Right renal pelvis (tissue), 4 donors: ENCODE results near the gene SLC6A8. TPM values are rescaled to one million over a fixed set of nuclear protein-coding genes. Genes with fewer than 3 reads are reported as not detected.
"Not testable (repeated sequence)": the region's sequence is repeated elsewhere in the genome, so short reads cannot be mapped to it uniquely, and the experiment has no call there.

ENCODE experiments used
- DNase-seq, 4 donors: peaks; one replicate each; pipeline ENCODE4 v3.0.0-alpha.2; 2013; ENCODE audit warnings: low read depth in 4 of 4, low spot score in 3 of 4, missing footprints in 1 of 4
- polyA plus RNA-seq, 4 donors: library from polyadenylated mRNA; unstranded; fragments of 120-200 nt; gene quantifications; one replicate each; pipeline ENCODE4 v1.2.1, GENCODE V29; 2013; ENCODE audit not compliant: insufficient read length in 4 of 4

The SLC6A8 gene
- polyA plus RNA-seq, 4 donors: 46.6 to 74.1 (median 52.6) TPM

DNA sequence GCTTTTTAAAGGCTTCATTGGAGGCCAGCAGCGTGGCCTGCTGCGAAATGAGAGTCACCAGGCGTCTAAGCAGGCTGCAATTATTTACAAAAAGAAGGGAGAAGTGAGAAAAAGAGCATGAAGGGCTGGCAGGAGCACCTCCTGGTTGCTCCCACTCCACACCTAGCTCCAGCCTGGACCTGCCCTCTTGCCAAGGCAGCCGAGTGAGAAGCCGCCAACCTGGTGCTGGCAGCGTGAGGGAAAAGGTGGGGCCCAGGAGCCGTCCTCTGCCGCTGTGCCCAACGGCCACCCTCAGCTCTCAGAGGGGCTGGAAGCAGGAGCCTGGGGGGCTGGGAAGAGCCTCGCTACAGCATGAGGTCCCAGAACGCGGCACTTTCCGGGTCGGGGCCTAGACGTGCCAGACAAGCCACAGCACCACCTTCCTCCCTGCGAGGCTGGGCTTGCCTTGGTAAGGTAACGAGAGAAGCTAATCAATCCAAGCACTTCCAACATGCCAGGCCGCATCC is 16.3 kb downstream of the SLC6A8 start:
- no peak for DNase-seq

DNA sequence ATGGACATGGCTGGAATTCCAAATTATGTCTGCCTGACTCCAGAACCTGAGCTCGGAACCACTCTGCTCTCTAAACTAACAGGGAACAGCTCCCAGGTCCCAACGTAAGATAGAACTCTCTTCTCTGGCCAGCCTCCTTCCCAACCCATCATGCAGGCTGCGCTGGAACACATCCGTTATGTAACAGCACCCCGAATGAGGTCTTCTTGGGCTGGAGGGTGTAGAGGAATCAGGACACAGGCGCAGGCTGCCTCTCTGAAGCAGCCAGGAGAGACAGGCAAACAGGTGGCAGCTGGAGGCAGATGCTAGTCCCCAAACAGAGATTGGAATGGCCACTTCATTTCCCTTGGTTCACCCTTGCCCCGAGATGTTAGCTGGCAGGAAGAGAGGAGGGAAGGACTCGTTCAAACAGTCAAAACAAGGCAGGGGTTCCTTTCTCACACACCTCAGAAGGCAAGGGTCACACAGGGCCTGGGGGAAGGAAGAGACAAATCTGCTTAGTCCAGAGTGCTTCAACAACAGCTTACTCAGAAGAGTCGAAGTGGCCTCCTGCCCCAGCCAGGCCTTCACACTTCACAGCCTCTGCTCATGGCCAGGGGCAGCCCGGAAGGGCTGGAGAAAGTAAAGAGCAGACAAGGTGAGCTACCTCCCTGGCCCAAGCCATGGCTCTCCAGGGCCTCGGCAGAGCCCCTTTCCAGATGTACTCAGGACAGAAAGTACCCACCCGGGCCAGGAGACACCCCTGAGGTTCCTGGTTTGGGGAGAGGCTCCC is 17.1 kb downstream of the SLC6A8 start:
- DNase-seq: not testable (repeated sequence)

DNA sequence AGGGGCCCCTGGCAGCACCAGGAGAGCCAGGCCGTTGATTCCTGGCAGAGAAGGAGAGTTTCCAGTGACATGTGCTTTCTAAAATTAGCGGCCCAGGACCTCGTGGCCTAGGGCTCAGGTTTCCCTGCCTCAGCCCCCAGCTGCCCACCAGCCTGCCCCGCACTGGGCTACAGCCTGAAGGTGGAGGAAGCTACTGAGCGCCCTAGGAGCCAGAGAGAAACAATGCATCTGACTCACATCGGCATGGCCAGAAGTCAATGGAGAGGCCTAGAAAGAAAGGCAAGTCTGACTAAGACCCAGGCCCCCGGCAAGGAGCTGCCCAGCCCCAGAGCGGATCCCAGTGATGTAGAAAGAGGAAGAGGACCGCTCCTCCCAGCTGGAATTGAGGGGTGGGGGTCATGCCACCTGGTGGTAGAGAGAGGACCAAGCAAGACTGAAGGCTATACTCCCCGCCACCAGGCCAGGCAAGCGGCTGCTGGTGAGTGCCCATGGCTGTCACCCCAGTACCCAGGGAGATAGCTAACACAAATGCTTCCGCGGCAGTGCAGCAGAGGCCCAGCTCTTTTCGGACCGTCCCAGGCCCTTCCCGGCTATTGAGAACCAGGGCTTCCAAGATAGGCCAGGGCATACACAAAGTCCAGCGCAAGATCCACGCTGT is 17.8 kb downstream of the SLC6A8 start:
- not testable (repeated sequence) for DNase-seq

DNA sequence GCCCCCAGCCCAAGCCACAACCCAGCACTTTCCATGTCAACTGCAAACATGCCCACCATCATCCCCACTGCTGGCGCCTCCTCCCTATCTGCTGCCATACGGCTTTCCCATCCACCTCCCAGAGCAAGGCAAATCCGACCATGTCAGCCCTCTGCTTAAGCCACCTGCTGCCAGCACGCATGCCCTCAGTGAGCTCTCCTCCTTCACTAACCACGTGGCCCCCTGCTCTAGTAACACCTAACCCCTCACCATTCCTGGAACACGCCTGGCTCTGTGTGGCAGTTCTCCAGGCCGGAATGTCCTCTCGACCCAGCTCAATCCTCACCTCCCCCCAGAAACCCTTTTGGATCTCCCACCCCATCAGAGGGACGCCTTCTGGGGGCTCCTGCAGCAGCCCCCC is 19.1 kb downstream of the SLC6A8 start:
- DNase-seq: no peak

DNA sequence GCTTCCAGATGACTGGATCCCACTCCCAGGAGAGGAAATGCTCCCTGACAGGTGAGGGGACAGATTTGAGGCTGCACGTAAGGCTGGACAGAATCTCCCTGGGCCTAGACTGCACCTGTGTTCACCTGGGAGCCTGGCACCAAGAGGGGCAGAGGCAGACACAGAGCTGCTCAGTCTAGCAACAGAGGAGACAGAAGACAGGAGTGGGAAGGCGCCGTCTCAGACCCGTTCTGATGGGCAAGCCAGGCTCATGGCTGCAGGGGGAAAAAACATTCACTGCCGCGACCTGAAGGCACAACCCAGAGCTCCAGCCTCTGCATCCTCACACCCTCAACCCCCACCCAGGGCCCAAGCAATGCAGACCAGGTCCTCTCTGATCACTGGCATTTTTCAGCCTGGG is 19.7 kb downstream of the SLC6A8 start:
- DNase-seq: no peak

DNA sequence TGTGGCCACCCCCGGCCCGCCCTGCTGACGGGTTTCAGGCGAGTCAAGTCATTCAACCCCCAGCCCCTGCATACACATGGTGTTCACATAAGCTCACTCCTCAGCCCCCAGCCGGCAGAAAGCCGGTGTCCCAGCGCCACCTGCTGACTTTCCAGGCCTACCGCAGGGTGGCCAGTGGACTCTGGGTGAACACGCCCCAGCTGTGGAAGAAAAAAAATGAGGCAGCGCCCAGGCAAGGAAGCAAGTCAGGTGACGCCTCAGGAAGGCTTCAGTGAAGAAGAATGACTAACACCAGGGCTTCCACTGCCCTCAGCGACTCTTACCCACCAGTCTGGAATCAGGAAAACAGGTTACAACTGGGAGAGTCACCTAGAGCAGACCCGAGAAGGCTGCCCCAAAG is 20.7 kb downstream of the SLC6A8 start:
- no peak for DNase-seq

DNA sequence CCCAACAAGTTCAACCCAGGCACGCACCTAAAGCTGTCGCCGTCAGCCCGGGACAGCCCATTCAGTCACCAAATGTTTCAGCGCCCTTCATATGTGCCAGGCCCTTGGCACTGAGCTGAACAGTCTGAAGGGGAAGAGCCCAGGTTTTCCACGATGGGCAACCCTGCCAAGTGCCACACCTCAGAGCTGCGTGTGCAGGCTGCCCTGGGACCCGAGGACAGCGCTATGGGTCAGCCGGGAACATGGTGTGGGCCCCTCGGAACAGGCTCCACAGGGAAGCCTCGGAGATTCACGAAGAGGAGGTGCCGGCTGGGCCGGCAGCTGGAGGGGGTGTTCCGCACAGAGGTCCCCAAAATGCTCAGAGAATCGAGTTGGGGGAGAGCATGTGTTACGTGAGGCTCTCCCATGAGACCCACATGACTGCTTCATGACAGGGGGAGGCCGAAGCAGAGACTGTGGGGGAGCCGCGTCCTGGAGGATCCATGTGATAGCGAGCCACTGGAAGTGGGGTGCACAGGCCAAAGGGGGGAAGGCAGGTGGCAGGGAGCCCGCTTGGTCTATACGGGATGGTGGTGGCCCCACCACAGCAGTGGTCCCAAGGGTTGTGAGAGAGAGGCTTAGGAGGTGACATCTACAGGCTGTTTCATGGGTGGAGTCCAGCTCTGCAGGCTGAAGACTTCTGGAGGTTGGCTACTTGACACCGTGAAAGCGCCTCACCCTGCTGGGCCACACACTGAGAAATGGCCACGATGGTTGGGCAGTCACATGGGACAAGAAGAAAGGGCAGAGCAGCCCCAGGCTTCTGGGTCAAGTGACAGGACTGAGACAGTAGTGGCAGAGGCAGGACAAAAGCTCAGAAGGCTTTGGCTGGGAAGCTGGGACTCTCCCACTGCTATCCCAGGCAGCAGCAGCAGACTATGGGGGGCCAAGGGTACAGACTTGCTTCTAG is 22.3 kb downstream of the SLC6A8 start:
- no peak for DNase-seq

DNA sequence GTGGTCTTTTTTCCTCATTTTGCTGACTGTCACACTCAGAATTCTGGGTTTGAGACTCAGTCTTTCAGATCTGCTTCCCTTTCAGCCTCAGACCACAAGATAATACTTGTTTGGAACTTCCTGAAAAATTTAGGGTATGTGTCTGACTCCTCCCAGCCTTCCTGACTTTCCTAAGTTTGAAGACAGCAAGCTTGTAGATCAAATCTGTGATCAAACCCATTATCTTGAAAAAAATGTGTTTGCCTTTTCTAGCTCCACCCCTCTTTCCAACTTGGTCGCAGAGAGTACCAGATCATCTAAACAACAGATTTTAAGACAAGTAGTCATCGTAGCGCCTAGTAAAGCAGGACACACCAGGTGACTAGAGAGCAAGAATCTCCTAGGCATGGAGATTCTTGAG is 26.5 kb downstream of the SLC6A8 start:
- no peak for DNase-seq

DNA sequence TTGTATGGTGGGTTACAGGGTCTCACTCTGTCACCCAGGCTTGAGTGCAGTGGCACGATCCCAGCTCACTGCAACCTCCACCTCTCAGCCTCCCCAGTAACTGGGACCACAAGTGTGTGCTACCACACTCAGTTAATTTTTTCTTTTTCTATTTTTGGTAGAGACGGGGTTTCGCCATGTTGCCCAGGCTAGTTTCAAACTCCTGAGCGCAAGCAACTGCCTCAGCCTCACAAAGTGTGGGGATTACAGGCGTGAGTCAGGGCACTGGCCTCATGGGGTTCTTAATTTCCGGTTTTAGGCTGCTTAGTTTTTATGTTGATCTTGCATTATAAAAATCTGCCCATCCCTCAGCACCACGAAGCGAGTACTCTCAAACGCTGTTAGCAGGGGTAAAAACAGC is 29.7 kb downstream of the SLC6A8 start:
- no peak for DNase-seq

DNA sequence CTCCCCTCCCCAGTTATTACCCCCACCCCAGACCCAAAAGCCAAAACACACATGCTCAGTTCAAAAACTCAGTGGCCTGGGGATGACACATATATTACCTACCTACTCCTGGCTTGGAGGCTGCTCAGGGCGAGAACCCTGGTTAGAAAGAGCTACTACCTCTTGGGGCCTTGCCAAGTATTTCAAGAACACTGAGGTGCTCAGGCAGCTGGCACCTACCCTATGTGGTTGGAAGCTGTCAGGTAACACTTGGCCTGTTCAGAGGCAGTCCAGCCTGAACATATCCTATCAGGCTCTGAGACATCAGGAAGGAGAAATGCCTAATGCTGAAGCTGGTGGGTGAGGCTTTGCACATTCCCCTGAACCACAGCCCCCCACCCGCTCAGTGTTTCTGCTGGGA is 31.5 kb downstream of the SLC6A8 start:
- DNase-seq: no peak

DNA sequence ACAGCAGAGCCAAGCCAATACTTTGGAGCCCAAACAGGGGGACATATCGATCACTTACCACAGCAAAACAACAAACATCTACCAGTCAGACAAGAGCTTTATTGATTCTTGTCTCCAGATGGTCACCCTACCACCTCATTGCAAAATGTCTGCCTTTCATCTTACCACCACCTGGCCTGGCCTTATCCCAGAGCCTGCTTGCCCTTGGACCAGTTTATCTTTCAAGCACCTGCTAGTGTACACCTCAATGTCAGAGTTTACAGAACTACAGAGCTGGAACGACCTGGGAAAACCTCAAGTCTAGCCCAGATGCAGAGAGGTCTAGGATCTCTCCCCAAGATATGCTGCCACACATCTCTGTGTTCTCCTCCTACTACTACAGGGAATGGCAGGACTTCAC is 32.0 kb downstream of the SLC6A8 start:
- DNase-seq: no peak

DNA sequence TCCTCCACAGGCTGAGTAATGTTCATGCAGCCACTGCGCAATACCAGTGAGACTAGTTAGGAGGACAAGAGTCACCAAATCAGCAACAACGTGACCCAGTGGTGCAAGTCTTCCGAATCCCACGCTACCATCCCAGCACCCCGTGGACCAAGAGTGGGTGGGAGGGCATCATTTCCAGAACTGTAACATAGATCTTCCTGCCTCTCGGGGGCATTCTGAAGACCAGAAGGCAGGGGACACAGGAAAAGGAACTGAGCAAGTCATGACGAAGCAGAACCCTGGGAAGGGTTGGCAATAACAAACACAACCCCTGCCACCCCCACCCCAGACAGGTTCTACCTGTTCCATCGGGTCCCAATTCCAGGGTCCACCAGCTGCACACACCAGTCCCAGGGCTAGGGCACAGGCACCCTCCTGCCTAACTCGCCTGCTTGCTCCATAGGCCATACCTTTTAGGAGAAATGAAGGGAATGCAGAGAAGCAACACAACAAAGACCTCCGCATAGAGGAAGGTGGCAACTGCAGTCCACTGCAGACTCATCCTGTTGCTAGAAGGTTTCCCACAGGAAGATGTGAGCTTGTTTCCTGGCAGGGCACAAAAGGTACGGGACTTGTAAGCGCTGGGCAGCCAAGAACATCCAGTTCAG is 35.1 kb downstream of the SLC6A8 start:
- DNase-seq: no peak

DNA sequence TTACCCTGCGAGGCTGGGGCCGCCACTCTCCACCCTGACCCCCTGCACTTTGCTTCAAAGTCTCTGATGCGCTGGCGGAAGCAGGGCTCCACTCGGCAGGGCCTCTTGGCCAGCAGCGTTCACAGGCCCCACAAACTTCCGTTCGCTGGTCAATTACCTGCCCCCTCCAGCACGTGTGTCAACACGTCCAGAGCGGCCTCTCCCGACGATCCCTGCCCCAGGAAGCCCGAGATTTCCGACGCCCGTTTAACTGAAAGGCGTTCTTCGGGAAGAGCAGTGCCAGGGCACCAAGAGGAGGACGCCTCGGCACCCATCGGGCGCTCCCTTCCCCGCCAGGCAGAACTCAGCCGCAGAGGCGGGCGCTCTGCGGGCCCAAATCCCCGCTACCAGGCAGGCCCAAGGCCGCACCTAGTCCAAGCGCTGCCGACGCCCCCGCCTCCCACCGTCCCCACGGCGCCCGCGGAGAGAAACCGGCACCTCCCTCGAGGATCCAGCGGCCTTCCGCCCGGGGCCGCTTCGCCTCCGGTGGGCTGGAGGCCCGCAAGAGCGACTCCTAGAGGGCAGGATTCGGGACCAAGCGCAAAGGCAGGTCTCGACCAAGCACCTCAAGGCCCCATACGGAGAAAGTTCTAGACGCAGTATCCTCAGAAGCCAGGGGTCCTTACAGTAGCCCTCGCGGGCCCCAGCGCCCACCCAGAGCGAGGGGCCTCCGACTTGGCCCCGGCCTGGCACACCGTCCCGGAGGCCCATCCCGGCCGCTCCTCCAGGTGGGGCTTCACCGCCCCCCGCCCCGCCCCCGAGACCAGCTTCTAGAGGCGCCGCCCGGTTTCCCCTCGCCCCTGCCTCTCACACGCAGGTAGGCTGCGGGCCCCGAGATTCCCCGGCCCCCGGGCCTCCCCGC is 35.9 kb downstream of the SLC6A8 start:
- no peak for DNase-seq

DNA sequence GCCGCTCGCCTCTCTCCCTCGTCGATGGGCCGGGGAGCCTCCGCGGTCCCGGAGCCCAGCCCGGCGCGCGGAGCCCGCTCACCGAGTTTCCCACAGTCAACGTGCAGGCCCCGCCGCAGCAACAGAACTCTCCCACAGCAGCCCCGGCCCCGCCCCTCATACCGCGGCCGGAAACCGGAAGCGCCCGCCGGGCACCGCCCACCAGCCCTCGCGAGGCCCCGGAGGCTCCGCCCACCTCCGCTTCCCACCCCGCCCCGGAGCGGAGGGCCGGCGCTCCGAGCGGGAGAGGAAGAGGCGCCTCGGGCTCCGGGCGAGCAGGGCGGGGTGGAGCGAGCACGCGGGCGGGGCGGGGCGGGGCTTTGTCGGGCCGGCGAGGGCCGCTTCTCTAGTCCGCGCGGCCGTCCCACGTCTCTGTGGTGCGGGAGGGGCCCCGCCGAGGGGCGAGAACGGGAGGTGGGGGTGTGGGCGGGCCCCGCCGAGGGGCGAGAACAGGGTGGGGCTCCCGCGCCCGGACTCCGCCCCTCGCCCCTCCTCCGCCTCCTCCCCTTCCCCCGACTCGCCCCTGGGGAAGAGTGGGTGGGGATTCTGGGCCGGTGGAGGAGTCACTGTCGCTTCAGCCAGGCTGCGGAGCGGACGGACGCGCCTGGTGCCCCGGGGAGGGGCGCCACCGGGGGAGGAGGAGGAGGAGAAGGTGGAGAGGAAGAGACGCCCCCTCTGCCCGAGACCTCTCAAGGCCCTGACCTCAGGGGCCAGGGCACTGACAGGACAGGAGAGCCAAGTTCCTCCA is 36.7 kb downstream of the SLC6A8 start, which contains the start of the genes ABCD1 and BCAP31:
Gene ABCD1, plus strand, starts transcription at position 605 of the 787 bp plus-strand sequence. CDS start 411 bp downstream, outside the sequence.
Gene BCAP31, minus strand, starts transcription at position 136 of the 787 bp plus-strand sequence. CDS start 1,143 bp downstream, outside the sequence.
- DNase-seq: peak; percentile 68 to 74 (median 70)

DNA sequence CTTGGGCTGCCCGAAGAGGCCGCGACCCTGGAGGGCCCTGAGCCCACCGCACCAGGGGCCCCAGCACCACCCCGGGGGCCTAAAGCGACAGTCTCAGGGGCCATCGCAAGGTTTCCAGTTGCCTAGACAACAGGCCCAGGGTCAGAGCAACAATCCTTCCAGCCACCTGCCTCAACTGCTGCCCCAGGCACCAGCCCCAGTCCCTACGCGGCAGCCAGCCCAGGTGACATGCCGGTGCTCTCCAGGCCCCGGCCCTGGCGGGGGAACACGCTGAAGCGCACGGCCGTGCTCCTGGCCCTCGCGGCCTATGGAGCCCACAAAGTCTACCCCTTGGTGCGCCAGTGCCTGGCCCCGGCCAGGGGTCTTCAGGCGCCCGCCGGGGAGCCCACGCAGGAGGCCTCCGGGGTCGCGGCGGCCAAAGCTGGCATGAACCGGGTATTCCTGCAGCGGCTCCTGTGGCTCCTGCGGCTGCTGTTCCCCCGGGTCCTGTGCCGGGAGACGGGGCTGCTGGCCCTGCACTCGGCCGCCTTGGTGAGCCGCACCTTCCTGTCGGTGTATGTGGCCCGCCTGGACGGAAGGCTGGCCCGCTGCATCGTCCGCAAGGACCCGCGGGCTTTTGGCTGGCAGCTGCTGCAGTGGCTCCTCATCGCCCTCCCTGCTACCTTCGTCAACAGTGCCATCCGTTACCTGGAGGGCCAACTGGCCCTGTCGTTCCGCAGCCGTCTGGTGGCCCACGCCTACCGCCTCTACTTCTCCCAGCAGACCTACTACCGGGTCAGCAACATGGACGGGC is 37.5 kb downstream of the SLC6A8 start:
- DNase-seq: no peak

DNA sequence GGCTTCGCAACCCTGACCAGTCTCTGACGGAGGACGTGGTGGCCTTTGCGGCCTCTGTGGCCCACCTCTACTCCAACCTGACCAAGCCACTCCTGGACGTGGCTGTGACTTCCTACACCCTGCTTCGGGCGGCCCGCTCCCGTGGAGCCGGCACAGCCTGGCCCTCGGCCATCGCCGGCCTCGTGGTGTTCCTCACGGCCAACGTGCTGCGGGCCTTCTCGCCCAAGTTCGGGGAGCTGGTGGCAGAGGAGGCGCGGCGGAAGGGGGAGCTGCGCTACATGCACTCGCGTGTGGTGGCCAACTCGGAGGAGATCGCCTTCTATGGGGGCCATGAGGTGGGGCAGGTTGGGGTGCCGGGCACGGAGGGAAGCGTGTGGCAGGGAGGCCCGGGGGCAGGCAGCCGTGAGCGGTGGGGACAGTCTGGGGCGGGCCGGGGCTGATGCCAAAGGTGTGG is 38.1 kb downstream of the SLC6A8 start:
- no peak for DNase-seq

DNA sequence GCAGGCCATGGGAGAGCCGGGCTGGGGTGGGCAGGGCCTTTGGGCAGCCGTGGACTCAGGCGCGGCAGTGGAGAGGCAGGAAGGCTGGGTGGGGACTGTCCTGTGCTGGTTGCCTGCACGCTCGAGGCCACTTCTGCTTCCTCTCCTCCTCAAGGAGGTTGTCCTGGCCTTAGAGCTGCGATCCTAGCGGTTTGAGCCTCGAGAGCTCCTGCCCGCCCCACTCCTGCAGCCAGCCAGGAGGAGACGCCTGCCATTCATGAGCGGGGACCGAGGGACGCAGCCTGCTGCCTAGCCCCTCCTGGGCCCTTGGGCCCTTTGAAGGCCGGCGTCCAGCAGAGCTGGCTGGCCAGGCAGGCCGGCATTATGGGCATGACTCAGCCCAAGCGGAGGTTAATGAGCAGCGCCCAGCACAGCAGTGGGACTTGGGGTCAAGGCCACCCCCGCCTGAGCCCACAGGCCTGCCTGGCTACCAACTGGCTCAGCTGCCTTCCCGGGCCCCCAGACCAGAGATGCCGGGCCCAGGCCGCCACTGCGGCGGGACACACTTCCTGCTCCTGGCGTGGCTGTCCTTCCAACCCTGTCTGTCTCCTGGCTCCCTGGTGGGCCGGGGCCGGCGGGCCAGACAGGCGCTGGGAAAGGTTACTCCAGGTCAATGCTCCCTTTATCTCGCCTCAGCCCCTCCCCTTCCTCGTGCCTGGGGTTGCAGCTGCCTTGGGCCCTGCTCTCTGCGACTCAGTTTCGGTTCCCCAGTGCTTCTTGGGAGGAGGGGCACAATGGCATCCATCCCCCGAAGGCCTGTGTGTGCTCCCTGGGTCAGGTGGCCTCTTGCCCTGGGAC is 38.8 kb downstream of the SLC6A8 start:
- DNase-seq: no peak
